Progenitor cell of endocrine pancreas (in vitro differentiated cells): ENCODE results near the gene USP14. TPM values are rescaled to one million over a fixed set of nuclear protein-coding genes. Genes with fewer than 3 reads are reported as not detected.
"Not testable (repeated sequence)": the region's sequence is repeated elsewhere in the genome, so short reads cannot be mapped to it uniquely, and the experiment has no call there.

Experiments used
- DNase-seq: peaks from one replicate; pipeline ENCODE4 v3.0.0; 2021; ENCODE audit warnings: low spot score; ENCODE audit not compliant: unreplicated experiment
- H3K27ac Mint-ChIP-seq: 2 replicates; pipeline ENCODE4 v1.8.0; 2021; ENCODE audit warnings: mild to moderate bottlenecking, moderate library complexity, mixed read lengths
- H3K27me3 Mint-ChIP-seq: 2 replicates; pipeline ENCODE4 v1.8.0; 2021; ENCODE audit warnings: mixed read lengths
- H3K36me3 Mint-ChIP-seq: 2 replicates; pipeline ENCODE4 v1.8.0; 2022; ENCODE audit warnings: mixed read lengths; ENCODE audit not compliant: insufficient read depth
- H3K4me1 Mint-ChIP-seq: 2 replicates; pipeline ENCODE4 v1.8.0; 2021; ENCODE audit warnings: low read depth, mixed read lengths
- H3K4me3 Mint-ChIP-seq: 2 replicates; pipeline ENCODE4 v1.8.0; 2021; ENCODE audit warnings: low read depth, mild to moderate bottlenecking, moderate library complexity, mixed read lengths
- H3K9me3 Mint-ChIP-seq: 2 replicates; pipeline ENCODE4 v1.8.0; 2021; ENCODE audit warnings: low read depth, mixed read lengths
- long read RNA-seq: library from polyadenylated mRNA; unstranded; transcript quantifications from one replicate; pipeline ENCODE4 v2.0.0, GENCODE V29; 2020
- total RNA-seq: library from RNA; stranded (reverse); gene quantifications from 2 replicates; pipeline ENCODE4 v1.2.1, GENCODE V29; 2021
- TF ChIP-seq, protein P1 (sequence below): fragments of 200-600 bp; sonication (generic); IDR thresholded peaks from one replicate; pipeline ENCODE4 v1.5.0; 2021; ENCODE audit warnings: antibody characterized with exemption, mild to moderate bottlenecking; ENCODE audit not compliant: unreplicated experiment

USP14 gene
- 54.2 and 59.1 TPM in 2 replicates for total RNA-seq
- long read RNA-seq, full-length matches to known transcripts = 264 of 293 reads
- long read RNA-seq, partial matches to known transcripts = 8 of 293 reads
- long read RNA-seq, other reads (novel, unspliced or antisense) = 21 of 293 reads

DNA sequence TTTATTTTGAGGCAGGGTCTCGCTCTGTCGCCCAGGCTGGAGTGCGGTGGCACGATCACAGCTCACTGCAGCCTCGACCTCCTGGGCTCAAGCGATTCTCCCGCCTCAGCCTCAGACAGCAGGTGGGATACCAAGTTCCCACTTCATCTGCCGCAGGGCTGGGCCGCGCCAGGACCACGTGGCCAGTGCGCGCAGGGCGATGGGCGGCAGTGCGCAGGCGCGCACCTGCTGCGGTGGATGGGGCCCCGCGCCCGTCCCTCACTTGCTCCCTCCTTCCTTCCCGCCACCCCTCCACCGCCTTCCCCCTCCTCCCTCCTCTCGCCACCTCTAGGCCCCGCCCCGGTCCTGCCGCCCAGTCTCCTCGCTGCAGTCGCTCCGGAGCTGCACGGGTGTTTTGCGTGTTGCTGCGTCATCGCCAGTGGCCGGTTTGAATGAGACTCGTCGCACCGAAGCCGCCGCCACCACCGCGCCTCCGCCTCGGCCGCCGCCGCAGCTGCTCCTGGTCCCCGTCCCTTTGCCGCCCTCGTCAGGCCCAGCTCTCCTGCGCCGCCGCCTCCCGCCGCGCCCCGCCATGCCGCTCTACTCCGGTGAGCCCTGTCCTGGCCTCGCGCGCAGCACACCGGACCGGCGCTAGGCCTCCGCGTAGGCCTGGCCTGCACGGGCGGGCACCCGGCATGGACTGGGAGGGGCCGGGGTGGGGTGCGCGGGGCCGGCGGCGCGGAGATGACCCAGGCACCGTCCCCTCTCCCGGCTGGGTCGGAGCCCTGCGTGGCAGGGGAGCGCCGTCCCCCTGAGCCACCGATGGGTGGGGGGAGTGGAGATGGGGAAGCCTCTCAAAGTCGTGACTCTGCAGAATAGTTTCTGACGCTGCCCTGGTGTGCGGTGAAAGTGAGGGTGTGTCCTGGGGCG is at the start of gene USP14:
Gene USP14, plus strand, starts transcription at position 430 of the 909 bp plus-strand sequence. Its CDS starts 142 bp downstream, at position 572.
- Mint-ChIP-seq H3K4me3 (peak within 1 kb of the TSS; percentile 91), H3K9me3 (no peaks in the 10 kb centered on the region), H3K4me1 (peaks cover 6% of the 10 kb centered on the region), H3K36me3 (peaks cover 2% of the 10 kb centered on the region), H3K27me3 (peaks cover 22% of the 10 kb centered on the region), H3K27ac (peak within 1 kb of the TSS; percentile 93)
- TF ChIP-seq, protein P1, sequence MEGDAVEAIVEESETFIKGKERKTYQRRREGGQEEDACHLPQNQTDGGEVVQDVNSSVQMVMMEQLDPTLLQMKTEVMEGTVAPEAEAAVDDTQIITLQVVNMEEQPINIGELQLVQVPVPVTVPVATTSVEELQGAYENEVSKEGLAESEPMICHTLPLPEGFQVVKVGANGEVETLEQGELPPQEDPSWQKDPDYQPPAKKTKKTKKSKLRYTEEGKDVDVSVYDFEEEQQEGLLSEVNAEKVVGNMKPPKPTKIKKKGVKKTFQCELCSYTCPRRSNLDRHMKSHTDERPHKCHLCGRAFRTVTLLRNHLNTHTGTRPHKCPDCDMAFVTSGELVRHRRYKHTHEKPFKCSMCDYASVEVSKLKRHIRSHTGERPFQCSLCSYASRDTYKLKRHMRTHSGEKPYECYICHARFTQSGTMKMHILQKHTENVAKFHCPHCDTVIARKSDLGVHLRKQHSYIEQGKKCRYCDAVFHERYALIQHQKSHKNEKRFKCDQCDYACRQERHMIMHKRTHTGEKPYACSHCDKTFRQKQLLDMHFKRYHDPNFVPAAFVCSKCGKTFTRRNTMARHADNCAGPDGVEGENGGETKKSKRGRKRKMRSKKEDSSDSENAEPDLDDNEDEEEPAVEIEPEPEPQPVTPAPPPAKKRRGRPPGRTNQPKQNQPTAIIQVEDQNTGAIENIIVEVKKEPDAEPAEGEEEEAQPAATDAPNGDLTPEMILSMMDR = no peak
- DNase-seq = peak; percentile 91

DNA sequence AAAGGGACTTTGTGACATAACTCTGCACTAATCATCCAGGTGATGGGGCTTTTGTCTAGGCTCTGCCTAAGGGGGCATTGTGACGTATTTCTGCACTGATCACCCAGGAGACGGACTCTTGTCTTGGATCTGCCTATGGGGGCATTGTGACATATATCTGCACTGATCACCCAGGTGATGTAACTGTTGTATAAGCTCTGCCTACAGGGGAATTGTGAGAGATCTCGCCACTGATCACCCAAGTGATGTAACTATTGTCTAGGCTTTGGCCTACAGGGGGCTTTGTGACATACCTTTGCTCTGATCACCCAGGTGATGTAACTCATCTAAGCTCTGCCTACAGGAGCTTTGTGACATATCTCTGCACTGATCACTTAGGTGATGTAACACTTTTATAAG is 49.7 kb upstream of the USP14 start:
- peaks cover 14% of the 10 kb centered on the region for H3K36me3 Mint-ChIP-seq
- not testable (repeated sequence) for H3K27me3 Mint-ChIP-seq, H3K27ac Mint-ChIP-seq, H3K4me3 Mint-ChIP-seq, DNase-seq, H3K4me1 Mint-ChIP-seq
- peaks cover 36% of the 10 kb centered on the region for H3K9me3 Mint-ChIP-seq

DNA sequence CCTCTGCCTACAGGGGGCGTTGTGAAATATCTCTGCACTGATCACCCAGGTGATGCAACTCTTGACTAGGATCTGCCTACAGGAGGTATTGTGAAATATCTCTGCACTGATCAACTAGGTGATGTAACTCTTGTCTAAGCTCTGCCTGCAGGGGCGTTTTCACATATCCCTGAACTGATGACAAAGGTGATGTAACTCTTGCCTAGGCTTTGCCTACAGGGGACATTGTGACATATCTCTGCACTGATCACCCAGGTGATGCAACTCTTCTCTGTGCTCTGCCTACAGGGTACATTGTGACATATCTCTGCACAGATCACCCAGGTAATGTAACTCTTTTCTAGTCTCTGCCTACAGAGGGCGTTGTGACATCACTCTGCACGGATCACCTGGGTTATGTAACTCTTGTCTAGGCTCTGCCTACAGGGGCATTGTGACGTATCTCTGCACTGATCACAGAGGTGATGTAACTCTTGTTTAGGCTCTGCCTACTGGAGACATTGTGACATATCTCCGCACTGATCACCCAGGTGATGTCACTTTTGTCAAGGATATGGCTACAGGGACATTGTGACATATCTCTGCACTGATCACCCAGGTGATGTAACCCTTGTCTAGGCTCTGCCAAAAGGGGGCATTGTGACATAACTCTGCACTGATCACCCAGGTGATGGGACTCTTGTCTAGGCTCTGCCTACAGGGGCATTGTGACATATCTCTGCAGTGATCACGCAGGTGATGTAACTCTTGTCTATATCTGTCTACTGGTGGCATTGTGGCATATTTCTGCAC is 49.0 kb upstream of the USP14 start:
- not testable (repeated sequence) for H3K27me3 Mint-ChIP-seq, H3K4me3 Mint-ChIP-seq, H3K4me1 Mint-ChIP-seq, H3K27ac Mint-ChIP-seq, DNase-seq
- peaks cover 14% of the 10 kb centered on the region for H3K36me3 Mint-ChIP-seq
- H3K9me3 Mint-ChIP-seq = peaks cover 36% of the 10 kb centered on the region

DNA sequence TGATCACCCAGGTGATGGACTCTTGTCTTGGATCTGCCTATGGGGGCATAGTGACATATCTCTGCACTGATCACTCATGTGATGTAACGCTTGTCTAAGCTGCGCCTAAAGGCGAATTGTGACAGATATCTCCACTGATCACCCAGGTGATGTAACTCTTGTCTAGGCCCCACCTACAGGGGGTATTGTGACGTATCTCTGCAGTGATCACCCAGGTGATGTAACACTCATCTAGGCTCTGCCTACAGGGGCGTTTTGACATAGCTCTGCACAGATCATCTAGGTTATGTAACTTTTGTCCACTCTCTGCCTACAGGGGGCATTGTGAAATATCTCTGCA is 48.5 kb upstream of the USP14 start:
- H3K4me1 Mint-ChIP-seq, H3K27me3 Mint-ChIP-seq, H3K4me3 Mint-ChIP-seq, H3K27ac Mint-ChIP-seq: not testable (repeated sequence)
- Mint-ChIP-seq H3K9me3 (peaks cover 36% of the 10 kb centered on the region), H3K36me3 (peaks cover 14% of the 10 kb centered on the region)
- DNase-seq = peak; percentile 30

DNA sequence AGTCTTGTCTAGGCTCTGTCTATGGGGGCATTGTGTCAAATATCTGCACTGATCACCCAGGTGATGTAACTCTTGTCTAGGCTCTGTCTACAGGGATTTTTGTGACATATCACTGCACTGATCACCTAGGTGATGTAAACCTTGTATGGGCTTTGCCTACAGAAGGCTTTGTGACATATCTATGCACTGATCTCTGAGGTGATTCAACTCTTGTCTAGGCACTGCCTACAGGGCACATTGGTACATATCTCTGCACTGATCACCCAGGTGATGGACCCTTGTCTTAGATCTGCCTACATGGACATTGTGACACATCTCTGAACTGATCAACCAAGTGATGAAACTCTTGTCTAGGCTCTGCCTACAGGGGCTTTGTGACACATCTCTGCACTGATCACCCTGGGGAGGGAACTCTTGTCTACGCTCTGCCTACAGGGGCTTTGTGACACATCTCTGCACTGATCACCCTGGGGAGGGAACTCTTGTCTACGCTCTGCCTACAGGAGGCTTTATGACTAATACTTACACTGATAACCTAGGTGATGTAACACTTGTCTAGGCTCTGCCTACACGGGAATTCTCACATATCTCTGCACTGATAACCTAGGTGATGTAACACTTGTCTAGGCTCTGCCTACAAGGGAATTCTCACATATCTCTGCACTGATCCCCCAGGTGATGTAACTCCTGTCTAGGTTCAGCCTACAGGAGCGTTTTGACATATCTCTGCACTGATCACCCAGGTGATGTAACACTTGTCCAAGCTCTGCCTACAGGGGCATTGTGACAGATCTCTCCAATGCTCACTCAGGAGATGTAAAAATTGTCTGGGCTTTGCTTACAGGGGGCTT is 47.8 kb upstream of the USP14 start:
- H3K36me3 Mint-ChIP-seq = peaks cover 14% of the 10 kb centered on the region
- peak; percentile 41 for DNase-seq
- H3K9me3 Mint-ChIP-seq = peaks cover 36% of the 10 kb centered on the region
- H3K27me3 Mint-ChIP-seq, H3K27ac Mint-ChIP-seq, H3K4me1 Mint-ChIP-seq, H3K4me3 Mint-ChIP-seq: not testable (repeated sequence)

DNA sequence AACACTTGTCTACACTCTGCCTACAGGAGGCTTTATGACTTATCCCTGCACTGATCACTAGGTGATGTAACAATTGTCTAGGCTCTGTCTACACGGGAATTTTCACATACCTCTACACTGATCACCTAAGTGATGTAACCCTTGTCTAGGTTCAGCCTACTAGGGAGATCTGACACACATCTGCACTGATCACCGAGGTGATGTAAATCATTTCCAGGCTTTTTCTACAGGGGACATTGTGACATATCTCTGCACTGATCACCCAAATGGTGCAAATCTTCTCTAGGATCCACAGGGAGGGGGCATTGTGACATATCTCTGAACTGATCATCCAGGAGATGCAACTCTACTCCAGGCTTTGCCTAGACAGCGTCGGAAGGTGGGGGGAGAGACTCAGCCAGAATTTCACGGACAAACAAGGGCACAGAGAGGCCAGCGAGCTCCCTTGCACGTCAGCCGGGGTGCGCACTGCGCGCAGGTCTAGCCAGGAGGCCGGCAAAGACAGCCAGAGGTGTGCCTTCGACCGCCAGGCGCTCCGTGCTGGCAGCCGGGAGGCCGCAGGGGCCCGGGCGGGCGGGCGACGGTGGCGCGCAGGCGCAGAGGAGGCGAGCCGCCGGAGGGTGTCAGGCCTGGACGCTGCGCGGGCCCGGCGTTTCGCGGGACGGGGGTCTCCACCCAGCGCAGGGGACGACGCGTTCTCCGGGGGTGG is 46.9 kb upstream of the USP14 start:
- peak overlapping the region; percentile 92 for H3K27ac Mint-ChIP-seq
- H3K4me3 Mint-ChIP-seq = peak overlapping the region; percentile 71
- peaks cover 3% of the 10 kb centered on the region for H3K4me1 Mint-ChIP-seq
- TF ChIP-seq, protein P1 = peak; percentile 14
- H3K27me3 Mint-ChIP-seq = no peaks in the 10 kb centered on the region
- peaks cover 14% of the 10 kb centered on the region for H3K36me3 Mint-ChIP-seq
- DNase-seq = peak; percentile 78
- H3K9me3 Mint-ChIP-seq = peaks cover 36% of the 10 kb centered on the region

DNA sequence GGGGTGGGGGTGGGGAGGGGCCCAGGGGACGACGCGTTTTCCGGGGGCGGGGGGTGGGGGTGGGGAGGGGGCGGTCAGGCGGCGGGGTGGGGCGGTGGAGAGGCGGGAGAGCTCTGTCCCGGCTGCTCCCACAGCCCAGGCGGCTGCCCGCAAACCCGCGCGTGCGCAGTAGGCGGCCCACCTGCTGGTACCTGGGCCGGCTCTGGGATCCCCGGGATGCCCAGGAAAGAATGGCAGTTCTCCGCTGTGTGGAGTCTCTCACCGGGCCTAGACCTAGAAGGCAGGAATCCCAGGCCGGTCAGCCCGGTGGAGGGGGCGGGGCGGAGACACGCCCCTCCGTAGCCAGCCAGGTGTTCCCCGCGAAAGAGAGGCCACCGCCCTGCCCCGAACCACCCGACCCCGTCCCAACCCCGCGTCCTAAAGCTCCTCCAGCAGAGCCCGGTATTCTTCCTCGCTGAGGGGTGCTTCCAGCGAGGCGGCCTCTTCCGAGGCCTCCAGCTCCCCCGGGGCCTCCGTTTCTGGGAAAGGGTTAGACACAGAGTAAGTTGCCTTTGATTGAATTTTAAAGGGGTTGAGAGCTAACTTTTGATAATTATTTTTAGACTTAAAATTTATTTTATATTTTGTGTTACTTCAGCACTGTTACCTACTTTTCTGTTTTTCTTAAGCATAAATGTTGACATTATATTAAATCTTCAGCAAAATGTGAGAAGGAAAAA is 46.2 kb upstream of the USP14 start:
- peak overlapping the region; percentile 49 for H3K4me3 Mint-ChIP-seq
- H3K9me3 Mint-ChIP-seq = peaks cover 29% of the 10 kb centered on the region
- DNase-seq = peak; percentile 54
- H3K36me3 Mint-ChIP-seq = peaks cover 10% of the 10 kb centered on the region
- H3K27ac Mint-ChIP-seq, H3K4me1 Mint-ChIP-seq, H3K27me3 Mint-ChIP-seq: not testable (repeated sequence)

DNA sequence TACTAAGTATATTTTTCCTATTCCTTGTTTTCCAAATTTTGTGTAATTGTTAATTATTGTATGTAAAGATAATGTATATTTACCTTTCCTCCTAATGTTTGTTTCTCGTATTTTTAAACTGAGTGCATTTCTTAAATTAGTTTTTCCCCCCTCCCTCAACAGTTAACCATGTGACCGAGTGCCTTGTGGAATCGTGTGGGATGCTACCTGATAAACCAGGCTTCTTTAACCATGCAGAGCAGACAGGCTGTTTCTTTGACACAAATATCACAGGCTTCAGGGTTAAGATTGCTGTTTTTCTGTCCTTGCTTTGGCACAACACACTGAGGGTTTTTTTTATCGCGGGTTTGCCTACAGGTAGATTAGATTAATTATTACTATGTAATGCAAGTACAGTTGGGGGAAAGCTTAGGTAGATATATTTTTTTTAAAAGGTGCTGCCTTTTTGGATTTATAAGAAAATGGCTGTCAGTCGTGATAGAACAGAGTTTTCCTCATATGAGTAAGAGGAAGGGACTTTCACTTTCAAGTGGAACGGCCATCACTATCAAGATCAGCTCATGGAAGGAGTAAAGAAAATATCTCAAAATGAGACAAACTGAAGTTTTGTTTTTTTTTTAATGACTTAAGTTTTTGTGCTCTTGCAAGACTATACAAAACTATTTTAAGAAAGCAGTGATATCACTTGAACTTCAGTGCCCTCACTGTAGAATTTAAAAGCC is 37.7 kb upstream of the USP14 start:
- H3K27me3 Mint-ChIP-seq, H3K36me3 Mint-ChIP-seq, DNase-seq, H3K27ac Mint-ChIP-seq, H3K4me1 Mint-ChIP-seq, H3K9me3 Mint-ChIP-seq, H3K4me3 Mint-ChIP-seq: not testable (repeated sequence)
